SHP77 treated with DMSO at 0.1 percent for 48 hours (cell line): ENCODE data around the gene MOBP.

Source experiments
- DNase-seq: peaks from one replicate; lab custom pipeline; 2025; lab: John Stamatoyannopoulos, UW

Gene MOBP

GRCh38 chr3:39499651-39500273 lies 32.3 kb downstream of the MOBP start:
- DNase-seq: no peak

- no peak for DNase-seq
These were observed 33.6 kb downstream of the MOBP start for GRCh38 chr3:39501059-39501458.

- no peak for DNase-seq
These were observed 34.7 kb downstream of the MOBP start for GRCh38 chr3:39501968-39502837.

DNA sequence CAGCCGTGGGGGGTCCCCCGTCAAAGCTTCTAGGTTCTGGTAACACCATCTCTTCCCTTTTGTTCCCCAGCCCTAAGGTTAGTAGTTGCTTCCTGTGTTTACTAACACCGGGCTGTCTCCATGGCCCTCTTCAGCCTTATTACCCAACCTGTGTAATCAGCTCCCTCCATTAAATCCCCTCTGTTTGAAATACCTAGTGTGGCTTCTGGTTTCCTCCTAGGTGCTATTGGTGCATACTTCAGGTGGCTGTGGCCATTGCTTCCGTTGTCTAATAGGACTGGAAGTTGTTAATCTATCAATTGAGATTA lies 35.3 kb downstream of the MOBP start:
- no peak for DNase-seq

GRCh38 chr3:39505866-39506742 lies 38.6 kb downstream of the MOBP start:
- no peak for DNase-seq

GRCh38 chr3:39506863-39507262 lies 39.4 kb downstream of the MOBP start:
- DNase-seq: no peak

- no peak for DNase-seq
These were observed 46.4 kb downstream of the MOBP start for GRCh38 chr3:39513791-39514369.

- no peak for DNase-seq
These were observed 48.4 kb downstream of the MOBP start for GRCh38 chr3:39515681-39516441.

GRCh38 chr3:39519103-39519502 lies 51.6 kb downstream of the MOBP start:
- no peak for DNase-seq

- DNase-seq: no peak
These were observed 52.2 kb downstream of the MOBP start for GRCh38 chr3:39519554-39520288.

DNA sequence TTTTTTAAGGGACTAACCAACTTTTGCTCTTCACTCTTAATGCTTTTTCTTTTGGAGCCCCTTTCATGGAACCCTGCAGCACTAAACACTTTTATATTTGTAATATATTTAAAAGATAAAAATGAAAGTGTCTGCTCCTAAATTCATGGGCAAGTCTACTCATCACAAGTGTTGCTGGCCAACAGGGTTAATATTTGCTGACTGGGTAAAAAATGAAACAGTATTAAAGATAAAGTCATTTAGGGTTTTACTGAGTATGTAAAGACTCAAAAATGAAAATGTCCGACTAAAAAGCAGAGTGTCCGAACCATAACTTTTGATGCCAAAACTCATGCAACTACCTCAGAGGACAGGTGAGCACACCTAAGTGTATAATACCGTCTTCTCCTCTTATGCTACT lies 54.0 kb downstream of the MOBP start:
- DNase-seq: no peak

DNA sequence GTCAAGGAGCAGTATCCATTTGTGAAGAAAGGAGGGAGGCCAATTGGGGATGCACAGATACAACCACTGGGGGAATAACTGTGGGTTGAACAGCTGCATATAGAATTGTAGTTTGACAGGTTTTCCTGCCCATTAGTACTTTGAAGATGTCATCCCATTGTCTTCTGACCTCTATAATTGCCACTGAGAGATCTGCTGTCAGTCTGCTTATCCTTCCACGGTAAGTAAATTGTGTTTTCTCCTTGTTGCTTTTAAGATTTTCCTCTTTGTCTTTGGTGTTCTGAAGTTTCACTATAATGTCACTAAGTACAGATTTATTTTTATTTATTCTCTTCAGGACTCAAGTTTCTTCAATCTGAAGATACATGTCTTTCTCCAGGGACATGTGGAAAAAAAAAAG lies 56.6 kb downstream of the MOBP start:
- no peak for DNase-seq

DNA sequence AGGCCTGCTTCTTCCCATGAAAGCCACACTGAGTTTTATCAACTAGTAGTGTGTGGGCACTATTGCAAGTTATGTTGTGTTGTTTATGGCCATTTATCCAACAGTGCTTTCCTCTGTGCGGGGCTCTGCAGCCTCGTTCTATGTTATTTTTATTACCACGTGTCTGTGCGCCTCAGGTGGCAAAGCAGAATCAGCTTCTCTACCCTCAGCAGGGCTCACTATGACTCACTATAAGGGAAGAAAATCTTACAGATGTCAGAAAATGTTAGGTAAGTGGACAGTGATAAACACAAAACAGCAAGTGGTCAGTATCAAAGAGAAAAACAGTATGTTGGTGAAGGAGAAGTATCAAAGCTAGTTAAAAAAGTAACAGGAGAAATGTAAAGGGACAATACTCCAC lies 61.4 kb downstream of the MOBP start:
- no peak for DNase-seq

- no peak for DNase-seq
These were observed 62.1 kb downstream of the MOBP start for GRCh38 chr3:39529577-39529976.

DNA sequence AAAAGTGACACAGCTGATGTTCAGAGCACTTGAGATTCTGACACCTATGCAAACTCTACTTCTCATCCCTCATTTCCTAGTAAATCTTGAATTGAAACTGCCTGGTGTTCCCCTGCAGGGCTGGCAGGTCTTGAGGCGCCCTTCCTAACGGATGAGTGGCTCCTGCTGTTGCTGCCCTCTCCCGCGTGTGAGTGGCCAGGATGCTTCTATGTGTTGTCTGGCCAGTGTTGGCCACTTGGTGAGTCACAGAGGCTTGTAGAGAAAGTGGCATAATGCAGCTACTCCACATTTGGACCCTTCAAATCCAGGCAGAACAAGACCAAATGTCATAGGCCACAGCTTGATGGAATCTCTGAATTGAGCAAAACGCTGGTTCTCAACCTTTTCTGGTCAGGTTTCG lies 63.6 kb downstream of the MOBP start:
- no peak for DNase-seq

- no peak for DNase-seq
These were observed 64.2 kb downstream of the MOBP start for GRCh38 chr3:39531665-39532064.

- DNase-seq: no peak
These were observed 65.3 kb downstream of the MOBP start for GRCh38 chr3:39532777-39533176.

GRCh38 chr3:39533226-39533625 lies 65.7 kb downstream of the MOBP start:
- no peak for DNase-seq

GRCh38 chr3:39540162-39540921 lies 72.9 kb downstream of the MOBP start:
- no peak for DNase-seq

DNA sequence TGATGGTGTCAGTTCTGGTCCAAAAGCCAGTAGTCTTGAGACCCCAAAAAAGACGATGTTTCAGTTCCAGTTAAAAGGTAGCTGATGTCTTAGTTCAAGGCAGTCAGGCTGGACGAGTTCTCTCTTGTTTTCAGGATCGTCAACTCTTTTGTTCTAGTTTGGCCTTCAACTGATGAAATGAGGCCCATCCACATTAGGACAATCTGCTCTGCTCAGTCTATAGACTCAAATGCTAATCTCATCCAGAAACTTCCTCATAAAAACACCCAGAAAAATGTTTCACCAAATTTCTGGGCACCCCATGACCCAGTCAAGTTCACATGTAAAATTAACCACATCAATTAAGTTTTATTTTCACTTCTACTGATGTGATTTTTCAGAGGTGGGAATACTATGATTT lies 74.0 kb downstream of the MOBP start:
- no peak for DNase-seq
